HUES6 (cell line): ENCODE results near the gene TTC38.

Experiments
- H3K27ac ChIP-seq: 2 replicates; pipeline ENCODE4 v1.7.0; 2013; ENCODE audit warnings: low read depth, mild to moderate bottlenecking, low read length, inconsistent platforms
- H3K27me3 ChIP-seq: 2 replicates; pipeline ENCODE4 v1.6.1; 2013; ENCODE audit warnings: low read length; ENCODE audit not compliant: control insufficient read depth, insufficient read depth
- H3K36me3 ChIP-seq: 2 replicates; pipeline ENCODE4 v1.6.1; 2013; ENCODE audit warnings: low read length; ENCODE audit not compliant: control insufficient read depth, insufficient read depth
- H3K4me1 ChIP-seq: 2 replicates; pipeline ENCODE4 v1.6.1; 2013; ENCODE audit warnings: low read length; ENCODE audit not compliant: control insufficient read depth, insufficient read depth
- H3K4me3 ChIP-seq: 2 replicates; pipeline ENCODE4 v1.5.1; 2013; ENCODE audit warnings: low read depth, low read length
- H3K9ac ChIP-seq: one replicate; pipeline ENCODE4 v1.6.1; 2013; ENCODE audit warnings: mild to moderate bottlenecking, low read length
- H3K9me3 ChIP-seq: 2 replicates; pipeline ENCODE4 v1.6.1; 2013; ENCODE audit warnings: low read depth, low read length; ENCODE audit not compliant: control insufficient read depth, insufficient read depth

TTC38 gene

DNA sequence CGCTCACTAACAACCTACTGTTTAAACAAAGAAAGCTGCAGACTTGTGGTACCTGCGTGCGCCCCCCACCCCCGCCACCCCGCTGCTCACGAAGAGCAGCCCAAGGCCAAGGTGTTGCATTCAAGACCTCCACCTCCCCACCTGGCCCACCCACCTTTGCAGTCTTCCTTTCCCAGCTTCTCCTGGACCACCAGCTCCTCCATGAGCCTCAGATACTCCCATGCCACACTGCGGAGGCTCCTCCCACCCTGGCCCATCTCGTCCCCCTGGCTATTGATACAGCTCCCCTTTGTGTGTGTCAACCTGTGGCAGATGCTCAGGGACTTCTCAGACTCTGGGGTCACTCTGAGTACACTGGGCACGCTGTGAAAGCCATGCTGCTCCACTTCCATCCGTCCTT, 21.6 kb upstream of the TTC38 start:
- Histone ChIP-seq H3K9ac (no peak overlapping the region), H3K27ac (no peak overlapping the region), H3K36me3 (peaks cover 12% of the 10 kb centered on the region), H3K4me3 (no peak overlapping the region), H3K9me3 (no peaks in the 10 kb centered on the region), H3K4me1 (peaks cover 3% of the 10 kb centered on the region), H3K27me3 (peaks cover 3% of the 10 kb centered on the region; the same call in 1 of the 2 replicates)

DNA sequence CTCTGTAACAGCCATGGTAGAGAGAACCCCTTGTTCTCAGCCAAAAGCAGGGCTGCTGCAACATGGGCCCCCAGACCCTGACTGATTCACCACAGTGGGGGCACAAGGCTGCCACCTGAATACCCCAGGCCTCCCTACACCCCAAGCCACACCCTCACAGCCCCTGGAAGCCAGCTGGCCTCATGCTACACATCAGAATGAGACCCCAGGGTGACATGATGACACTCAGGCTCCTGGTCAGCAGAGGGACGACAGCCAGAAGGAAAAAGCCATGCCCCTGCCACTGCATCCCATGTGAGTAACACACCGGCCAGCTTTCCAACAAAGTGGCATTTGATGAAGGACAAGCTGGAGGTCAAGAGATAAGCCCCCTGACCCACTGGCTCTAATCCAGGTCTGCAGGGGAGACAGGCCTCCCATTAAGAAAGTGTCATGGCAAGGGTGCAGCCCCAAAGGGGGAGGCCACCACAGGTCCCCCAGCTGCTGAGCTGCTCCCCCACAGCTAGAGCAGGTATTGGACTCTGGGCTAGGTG, 20.3 kb upstream of the TTC38 start:
- H3K27ac ChIP-seq = no peak overlapping the region
- no peak overlapping the region for H3K9ac ChIP-seq
- peaks cover 7% of the 10 kb centered on the region for H3K27me3 ChIP-seq
- peaks cover 12% of the 10 kb centered on the region for H3K36me3 ChIP-seq
- H3K4me3 ChIP-seq = no peak overlapping the region
- H3K4me1 ChIP-seq = peaks cover 7% of the 10 kb centered on the region
- no peaks in the 10 kb centered on the region for H3K9me3 ChIP-seq

DNA sequence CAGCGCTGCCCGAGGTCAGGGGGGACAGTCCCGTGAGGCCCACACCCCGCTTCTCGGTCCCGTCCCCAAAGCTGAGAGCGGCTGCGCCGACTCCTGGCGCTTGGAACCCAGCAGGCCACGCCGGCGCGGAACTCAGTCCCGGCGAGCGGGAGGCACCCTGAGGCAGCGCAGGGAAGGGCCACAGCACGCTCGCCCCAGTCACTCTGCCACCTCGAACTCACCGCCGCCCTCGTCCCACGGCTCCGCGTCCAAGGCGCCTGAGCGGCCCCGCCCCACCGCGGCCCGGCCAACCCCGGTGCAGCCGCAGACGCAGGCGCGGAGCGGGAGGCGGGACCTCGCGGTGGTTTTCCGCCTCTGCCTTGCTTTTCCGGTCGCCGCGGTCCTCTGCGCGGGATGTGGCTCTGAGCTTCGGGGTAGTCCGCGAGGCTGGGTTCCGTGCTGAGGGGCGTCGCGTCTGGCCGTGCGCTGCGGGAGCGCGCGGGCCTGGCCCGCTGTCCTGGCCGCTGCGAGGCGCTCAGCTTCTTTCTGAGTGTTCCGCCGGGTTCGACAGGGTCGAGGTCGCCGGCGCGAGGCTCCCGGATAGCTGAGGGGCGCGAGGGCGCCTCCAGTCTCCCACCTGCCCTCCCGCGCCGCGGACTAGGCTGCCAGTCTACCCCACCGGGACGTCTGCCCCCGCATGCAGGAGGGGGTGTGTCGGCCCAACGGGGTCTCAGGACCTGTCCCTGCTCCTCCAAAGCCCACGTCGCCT, 17.6 kb upstream of the TTC38 start, which contains the start of gene CDPF1:
Gene CDPF1, minus strand, starts transcription at position 259 of the 748 bp plus-strand sequence. CDS start 2,009 bp downstream, outside the sequence.
- H3K36me3 ChIP-seq = peaks cover 3% of the 10 kb centered on the region; the same call in 1 of the 2 replicates
- peaks cover 7% of the 10 kb centered on the region for H3K4me1 ChIP-seq
- peaks cover 7% of the 10 kb centered on the region for H3K27me3 ChIP-seq
- peak within 1 kb of the TSS; percentile 91 for H3K4me3 ChIP-seq
- H3K9ac ChIP-seq = peak within 1 kb of the TSS; percentile 82
- no peak within 1 kb of the TSS; the same call in 1 of the 2 replicates for H3K27ac ChIP-seq
- H3K9me3 ChIP-seq = no peaks in the 10 kb centered on the region

DNA sequence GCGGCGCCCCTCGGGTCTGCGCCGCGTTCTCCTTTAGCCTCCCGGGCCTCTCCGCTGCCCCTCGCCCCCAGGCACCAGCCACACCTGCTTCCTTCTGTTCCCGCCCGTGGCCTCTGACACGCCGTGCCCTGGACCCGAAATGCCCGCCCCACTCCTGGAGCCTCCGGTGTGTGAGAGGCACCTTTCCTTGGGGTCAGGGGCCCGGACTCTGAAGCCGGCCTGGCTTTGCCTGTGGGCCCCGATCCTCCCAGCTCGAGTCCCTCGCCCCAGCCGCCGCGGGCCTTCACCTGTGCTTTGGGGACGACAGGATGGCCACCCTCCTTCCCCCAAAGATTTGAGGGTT, 17.1 kb upstream of the TTC38 start:
- H3K4me1 ChIP-seq = peaks cover 7% of the 10 kb centered on the region
- H3K4me3 ChIP-seq = peak overlapping the region; percentile 91
- no peak overlapping the region for H3K27ac ChIP-seq
- H3K9ac ChIP-seq = peak overlapping the region; percentile 82
- peaks cover 3% of the 10 kb centered on the region; the same call in 1 of the 2 replicates for H3K36me3 ChIP-seq
- H3K9me3 ChIP-seq = no peaks in the 10 kb centered on the region
- peaks cover 7% of the 10 kb centered on the region for H3K27me3 ChIP-seq

DNA sequence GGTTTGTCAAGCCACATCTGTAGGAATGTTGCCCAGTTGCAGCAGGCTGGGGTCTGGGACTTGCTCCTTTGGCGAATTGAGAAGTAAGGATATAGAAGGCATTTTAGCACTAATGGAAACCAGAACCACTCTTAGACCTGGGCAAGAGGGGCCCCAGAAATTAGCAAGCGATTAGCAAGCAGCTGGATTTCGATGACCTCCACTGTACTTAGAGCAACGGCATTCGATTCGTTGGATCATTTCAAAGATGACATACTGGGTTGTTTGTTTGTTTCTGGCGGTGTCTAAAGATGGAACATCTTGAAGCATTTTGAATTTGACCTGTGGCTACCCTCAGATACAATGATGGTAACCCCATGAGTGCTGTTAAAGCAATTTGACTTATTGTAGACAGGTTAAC, 16.5 kb upstream of the TTC38 start:
- Histone ChIP-seq H3K36me3 (peaks cover 3% of the 10 kb centered on the region; the same call in 1 of the 2 replicates), H3K4me1 (peaks cover 7% of the 10 kb centered on the region), H3K27me3 (peaks cover 7% of the 10 kb centered on the region), H3K9ac (peak overlapping the region; percentile 25), H3K9me3 (no peaks in the 10 kb centered on the region), H3K27ac (no peak overlapping the region), H3K4me3 (peak overlapping the region; percentile 91)

DNA sequence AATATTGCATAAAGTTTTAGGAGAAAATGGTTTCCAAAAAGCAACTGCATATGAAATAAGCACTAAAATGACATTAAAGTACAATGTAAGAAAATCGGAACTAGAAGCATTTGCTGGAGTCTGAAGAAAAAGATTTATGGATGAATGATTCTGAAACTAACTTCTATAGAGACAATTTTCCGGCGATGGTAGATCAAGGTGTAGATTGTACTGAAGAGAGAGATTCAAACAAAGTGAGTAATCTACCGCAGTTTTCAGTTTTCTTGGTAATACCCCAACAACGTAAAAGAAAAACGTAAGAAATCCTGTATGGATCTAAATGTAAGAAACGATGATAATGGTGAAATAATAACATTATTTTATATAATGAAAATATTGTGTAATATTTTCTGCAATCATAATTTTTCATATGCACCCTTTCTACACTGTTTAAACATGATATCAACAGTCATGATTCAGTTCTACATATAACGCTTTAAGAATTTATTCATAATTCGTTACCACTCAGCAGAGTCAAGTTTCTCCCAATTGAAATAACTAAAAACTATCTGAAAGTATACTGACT, 15.9 kb upstream of the TTC38 start:
- Histone ChIP-seq H3K9ac (no peak overlapping the region), H3K9me3 (no peaks in the 10 kb centered on the region), H3K4me1 (peaks cover 7% of the 10 kb centered on the region), H3K27me3 (peaks cover 7% of the 10 kb centered on the region), H3K4me3 (no peak overlapping the region), H3K36me3 (no peaks in the 10 kb centered on the region), H3K27ac (no peak overlapping the region)

DNA sequence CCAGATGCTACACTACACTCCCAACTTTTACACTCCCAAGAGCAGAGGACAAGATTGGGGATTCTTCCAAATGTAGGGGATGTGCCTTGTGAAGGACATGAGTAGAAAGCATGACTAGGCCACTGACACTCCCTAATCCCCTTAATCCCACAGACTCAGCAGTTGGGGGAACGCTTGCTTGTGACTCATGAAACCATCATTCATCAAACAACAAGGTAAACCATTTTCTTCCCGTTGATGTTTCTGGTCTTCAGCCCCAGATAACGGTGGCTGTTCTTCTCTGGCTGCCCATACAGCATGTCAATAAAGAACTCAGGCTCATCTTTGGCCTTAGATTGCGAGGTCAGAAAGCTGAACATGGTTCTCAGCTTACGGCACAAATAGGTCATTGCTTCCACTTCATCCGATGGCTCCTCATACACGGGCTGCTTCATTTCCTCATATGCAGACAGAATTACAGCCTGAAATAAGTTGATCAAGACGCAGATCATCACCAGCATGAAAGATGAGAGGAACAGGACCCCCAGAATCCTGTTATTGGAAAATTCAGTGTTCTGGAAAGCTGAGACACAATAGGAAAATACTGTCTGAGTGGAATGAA, 11.3 kb upstream of the TTC38 start:
- H3K36me3 ChIP-seq = no peaks in the 10 kb centered on the region
- peaks cover 1% of the 10 kb centered on the region; the same call in 1 of the 2 replicates for H3K4me1 ChIP-seq
- H3K9me3 ChIP-seq = peaks cover 10% of the 10 kb centered on the region
- H3K4me3 ChIP-seq = no peak overlapping the region
- no peak overlapping the region for H3K27ac ChIP-seq
- peaks cover 38% of the 10 kb centered on the region for H3K27me3 ChIP-seq
- no peak overlapping the region for H3K9ac ChIP-seq

DNA sequence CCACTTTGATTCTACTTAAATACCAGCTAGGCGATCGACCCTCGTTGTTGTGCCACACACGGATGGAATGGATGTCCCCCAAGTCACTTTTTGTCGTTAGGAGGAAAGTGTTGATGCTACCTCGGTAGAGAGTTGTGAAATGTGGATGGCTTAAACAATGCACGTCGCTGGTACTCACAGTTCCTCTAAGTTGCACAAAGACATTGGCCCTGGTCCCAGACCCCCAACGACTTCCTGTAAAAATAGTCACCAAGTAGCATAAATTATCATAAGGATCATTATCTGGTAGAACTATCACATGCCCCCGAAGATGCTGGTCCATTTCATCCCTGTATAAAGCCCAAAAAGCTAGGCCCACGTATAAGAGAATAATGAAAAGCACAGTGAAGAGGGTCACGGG, 8.4 kb upstream of the TTC38 start:
- H3K4me1 ChIP-seq = no peaks in the 10 kb centered on the region
- H3K9ac ChIP-seq = no peak overlapping the region
- H3K4me3 ChIP-seq = no peak overlapping the region
- H3K27me3 ChIP-seq = peaks cover 63% of the 10 kb centered on the region
- no peaks in the 10 kb centered on the region for H3K36me3 ChIP-seq
- H3K9me3 ChIP-seq = peaks cover 25% of the 10 kb centered on the region
- H3K27ac ChIP-seq = no peak overlapping the region

DNA sequence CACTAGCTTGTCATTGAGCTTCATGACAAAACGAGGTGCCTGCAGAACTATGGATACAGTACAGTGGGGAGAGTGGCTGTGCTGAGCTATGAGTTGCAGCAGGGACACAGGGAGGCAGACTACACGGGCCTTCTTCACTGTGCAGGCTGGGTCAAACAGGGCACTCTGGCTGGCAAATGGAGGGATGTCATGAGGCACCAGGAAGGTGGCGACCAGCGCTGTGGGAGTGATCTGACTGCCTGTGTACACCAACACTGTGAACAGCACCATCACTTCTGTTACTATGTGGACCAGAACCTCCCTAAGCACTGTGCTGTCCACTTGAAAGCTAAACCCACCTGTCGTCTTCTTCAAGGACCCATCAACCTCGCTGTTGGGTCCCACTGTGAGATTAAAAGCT, 7.8 kb upstream of the TTC38 start:
- no peaks in the 10 kb centered on the region for H3K36me3 ChIP-seq
- H3K4me3 ChIP-seq = no peak overlapping the region
- no peak overlapping the region for H3K27ac ChIP-seq
- peaks cover 27% of the 10 kb centered on the region for H3K9me3 ChIP-seq
- no peaks in the 10 kb centered on the region for H3K4me1 ChIP-seq
- no peak overlapping the region for H3K9ac ChIP-seq
- peaks cover 65% of the 10 kb centered on the region for H3K27me3 ChIP-seq

DNA sequence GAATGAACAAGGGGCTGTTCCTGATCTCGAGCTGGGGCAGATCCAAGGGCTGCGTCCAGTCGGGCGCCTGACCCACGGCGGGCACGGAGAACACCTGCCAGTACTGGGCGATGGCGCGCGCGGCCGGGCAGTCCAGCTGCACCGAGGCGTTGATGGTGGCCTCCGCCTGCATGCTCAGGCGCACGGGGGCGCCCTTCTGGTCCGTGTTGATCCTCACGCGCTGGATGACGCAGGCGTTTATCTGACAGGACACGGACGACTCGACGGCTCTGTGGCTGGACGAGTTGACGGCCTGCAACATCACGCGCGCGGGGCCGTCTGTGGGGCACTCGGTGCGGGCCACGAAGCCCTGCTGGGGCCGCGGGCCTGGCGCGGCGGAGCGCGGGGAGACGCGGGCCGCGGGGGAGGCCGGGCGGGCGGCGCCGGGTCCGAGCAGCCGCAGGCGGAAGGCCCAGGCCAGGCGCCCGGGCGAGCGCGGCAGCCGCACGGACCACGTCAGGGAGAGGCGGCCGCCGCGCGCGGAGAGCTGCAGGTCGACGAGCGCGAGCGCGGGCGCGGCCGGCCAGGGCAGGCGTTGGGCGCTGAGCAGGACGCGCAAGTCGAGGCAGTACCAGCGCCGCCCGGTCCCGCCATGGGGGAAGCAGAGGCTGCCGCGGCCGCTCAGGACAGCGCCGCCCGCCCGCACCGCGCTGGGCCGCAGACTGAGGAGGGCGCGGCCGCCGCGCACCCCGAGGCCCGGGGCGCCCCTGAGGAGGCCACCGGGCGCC, 5.2 kb upstream of the TTC38 start:
- no peak overlapping the region for H3K27ac ChIP-seq
- H3K4me3 ChIP-seq = peak overlapping the region; percentile 38; the same call in 1 of the 2 replicates
- H3K9me3 ChIP-seq = peaks cover 39% of the 10 kb centered on the region
- no peak overlapping the region for H3K9ac ChIP-seq
- no peaks in the 10 kb centered on the region for H3K4me1 ChIP-seq
- peaks cover 71% of the 10 kb centered on the region for H3K27me3 ChIP-seq
- H3K36me3 ChIP-seq = no peaks in the 10 kb centered on the region
